ENCODE measurements around the gene DLX2. TPM values are rescaled to one million over a fixed set of nuclear protein-coding genes. Genes with fewer than 3 reads are reported as not detected.
"Not testable (repeated sequence)": the region's sequence is repeated elsewhere in the genome, so short reads cannot be mapped to it uniquely, and the experiment has no call there.

The DLX2 gene
- total RNA-seq = 0.12 TPM in 1 of 2 replicates, not detected in the other

DNA sequence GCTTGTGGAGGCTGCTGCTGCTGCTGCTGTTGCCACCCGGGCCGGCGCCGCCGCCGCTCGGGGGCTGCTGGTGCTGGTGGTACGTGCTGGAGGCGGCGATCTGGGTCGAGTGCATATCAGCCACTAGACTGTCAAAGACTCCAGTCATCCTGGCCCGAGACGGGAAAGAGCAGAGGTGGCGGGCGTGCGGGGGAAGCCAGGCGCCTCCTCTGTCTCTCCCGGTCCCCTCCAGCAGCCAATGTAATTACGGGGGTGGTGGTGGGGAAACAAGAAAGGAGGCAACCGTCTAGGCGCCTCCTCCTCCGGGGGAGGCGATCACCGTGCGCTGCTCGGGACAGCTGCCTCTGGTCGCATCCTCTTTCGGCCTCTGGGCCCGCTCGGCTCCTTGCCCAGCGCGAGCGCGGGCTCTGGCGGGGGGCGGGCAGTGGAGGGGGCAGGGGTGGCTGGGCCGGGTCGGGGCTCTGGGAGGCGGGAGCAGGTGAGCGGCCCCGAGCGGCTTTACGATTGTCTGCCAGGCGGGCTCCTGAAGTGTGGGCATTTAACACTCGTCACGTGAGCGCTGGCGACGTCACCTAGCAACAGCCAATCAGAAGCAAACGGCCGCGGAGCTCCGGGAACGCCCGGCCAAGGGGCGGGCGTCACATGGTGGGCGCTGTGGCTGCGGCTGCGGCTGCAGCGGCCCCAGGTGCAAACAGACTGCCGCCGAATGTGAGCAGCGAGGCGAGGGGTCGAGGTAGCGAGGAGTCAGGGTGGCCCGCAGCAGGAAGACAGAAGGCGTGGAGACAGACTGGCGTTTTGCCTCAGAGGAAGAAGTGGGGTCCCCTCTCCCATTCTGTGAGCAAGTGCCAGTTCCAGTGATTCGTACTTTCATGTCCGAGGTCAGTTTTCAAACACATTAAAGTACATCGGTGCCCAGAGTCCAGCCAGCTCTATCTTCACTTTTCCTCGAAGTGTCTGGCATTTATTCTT is at the start of gene DLX2:
Gene DLX2, minus strand, starts transcription at position 510 of the 969 bp plus-strand sequence. Its CDS starts 362 bp downstream, at position 148.
- H3K4me3 ChIP-seq (ENCODE audit: low read depth, low read length) = peak within 1 kb of the TSS; percentile 63
- DNase-seq (ENCODE audit: low read depth) = no peak
- TF ChIP-seq, protein P1, sequence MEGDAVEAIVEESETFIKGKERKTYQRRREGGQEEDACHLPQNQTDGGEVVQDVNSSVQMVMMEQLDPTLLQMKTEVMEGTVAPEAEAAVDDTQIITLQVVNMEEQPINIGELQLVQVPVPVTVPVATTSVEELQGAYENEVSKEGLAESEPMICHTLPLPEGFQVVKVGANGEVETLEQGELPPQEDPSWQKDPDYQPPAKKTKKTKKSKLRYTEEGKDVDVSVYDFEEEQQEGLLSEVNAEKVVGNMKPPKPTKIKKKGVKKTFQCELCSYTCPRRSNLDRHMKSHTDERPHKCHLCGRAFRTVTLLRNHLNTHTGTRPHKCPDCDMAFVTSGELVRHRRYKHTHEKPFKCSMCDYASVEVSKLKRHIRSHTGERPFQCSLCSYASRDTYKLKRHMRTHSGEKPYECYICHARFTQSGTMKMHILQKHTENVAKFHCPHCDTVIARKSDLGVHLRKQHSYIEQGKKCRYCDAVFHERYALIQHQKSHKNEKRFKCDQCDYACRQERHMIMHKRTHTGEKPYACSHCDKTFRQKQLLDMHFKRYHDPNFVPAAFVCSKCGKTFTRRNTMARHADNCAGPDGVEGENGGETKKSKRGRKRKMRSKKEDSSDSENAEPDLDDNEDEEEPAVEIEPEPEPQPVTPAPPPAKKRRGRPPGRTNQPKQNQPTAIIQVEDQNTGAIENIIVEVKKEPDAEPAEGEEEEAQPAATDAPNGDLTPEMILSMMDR (conservative IDR thresholded peaks at IDR 0.05; ENCODE audit: low read depth, low read length) = no peak

DNA sequence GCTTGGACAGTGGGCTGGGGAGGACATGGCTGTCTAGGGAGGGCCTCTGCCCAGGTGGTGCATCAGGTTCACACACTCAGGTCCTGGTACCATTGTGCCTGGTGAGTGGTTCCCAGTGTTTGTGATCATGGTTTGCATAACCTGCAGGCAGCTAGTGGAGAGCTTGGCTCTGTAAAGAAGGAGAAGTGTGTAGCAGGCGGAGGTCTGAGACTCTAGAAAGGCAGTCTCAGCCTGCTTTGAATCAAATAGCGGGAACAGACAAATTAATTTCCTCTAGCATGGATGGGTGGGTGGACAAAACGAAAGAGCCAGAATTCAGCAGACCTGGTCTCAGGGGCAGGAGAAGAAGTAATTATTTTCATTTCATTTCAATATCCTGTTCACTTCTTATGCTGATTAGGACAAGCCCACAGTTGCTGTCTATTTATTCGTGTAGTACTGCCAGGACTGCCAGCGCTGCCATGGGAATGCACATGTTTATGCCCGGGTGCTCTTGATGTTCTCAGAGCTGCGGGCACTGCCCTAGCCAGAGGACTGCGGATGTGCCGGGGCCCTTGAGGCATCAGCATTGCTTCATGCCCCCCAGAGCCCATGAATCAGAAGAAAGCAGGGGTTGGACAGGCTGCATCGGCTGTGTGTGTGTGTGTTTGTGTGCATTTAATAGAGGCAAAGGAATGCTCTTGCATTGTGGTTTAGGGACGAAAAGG is 45.4 kb upstream of the DLX2 start:
- DNase-seq (ENCODE audit: low read depth) = no peak

DNA sequence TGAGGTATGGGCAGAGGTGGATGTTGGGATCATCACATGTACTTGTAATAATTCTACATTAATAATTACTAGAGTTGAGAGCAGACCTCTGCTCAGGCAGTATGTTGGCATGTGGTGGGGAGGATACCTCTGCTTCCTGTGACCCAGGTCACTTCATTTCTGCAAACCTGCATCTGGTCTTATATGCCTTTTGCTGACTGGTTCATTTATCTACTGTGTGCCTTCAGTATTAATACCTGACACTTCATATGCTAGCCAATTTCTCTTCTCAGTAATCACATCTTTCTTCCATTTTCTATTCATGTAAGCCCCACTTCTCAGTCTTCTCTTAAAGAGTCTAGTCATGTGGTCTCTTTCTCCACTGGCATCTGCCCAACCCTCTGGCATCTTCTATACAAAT is 41.1 kb upstream of the DLX2 start:
- no peak for DNase-seq (ENCODE audit: low read depth)
- TF ChIP-seq, protein P1 (conservative IDR thresholded peaks at IDR 0.05; ENCODE audit: low read depth, low read length) = no peak
- no peak overlapping the region for H3K4me3 ChIP-seq (ENCODE audit: low read depth, low read length)

More for the DNA sequence above, 45.4 kb upstream of the DLX2 start:
- no peak overlapping the region for H3K4me3 ChIP-seq (ENCODE audit: low read depth, low read length)
- TF ChIP-seq, protein P1 (conservative IDR thresholded peaks at IDR 0.05; ENCODE audit: low read depth, low read length) = no peak

DNA sequence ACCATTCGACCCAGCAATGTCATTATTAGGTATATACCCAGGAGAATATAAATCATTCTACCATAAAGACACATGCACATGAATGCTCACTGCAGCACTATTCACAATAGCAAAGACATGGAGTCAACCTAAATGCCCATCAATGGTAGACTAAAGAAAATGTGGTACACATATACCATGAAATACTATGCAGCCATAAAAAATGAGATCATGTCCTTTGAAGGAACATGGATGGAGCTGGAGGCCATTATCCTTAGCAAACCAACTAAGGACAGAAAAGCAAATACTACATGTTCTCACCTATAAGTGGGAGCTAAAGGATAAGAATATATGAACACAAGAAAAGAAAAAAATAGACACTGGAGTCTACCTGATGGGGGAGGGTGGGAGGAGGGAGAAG is 36.0 kb upstream of the DLX2 start:
- not testable (repeated sequence) for DNase-seq (ENCODE audit: low read depth); H3K4me3 ChIP-seq (ENCODE audit: low read depth, low read length)

DNA sequence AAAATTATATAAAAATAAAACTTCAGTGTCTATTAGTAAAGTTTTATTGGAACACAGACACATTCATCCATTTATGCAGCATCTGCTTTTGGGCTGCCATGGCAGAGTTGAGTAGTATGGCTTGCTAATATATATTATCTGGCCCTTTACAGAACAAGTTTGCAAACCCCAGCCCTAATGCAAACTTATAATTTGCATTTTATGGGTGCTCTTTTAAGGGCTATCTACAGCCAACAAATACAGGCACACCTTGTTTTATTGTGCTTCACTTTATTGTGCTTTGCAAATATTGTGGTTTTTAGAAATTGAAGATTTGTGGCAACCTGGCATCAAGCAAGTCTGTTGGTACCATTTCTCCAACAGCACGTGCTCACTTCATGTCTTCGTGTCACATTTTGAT is 35.2 kb upstream of the DLX2 start:
- H3K4me3 ChIP-seq (ENCODE audit: low read depth, low read length) = no peak overlapping the region
- no peak for DNase-seq (ENCODE audit: low read depth)
- TF ChIP-seq, protein P1 (conservative IDR thresholded peaks at IDR 0.05; ENCODE audit: low read depth, low read length) = no peak

DNA sequence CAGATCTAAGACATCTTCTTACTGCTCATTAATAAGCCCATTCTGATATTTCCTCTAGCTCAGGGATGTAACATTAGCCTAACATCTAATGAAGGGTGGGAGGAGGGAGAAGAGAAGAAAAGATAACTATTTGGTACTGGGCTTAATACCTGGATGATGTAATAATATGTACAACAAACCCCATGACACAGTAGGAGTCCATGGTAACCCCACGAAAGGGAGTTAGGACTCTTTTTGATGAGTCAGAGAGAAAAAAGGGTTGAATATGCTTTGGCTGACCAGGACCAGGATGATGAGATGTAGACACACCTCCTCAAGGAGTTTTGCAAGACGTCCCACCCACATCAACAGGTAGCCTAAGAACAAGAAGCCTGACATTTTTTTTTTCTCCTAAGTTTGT is 34.4 kb upstream of the DLX2 start:
- TF ChIP-seq, protein P1 (conservative IDR thresholded peaks at IDR 0.05; ENCODE audit: low read depth, low read length) = no peak
- DNase-seq (ENCODE audit: low read depth) = no peak

DNA sequence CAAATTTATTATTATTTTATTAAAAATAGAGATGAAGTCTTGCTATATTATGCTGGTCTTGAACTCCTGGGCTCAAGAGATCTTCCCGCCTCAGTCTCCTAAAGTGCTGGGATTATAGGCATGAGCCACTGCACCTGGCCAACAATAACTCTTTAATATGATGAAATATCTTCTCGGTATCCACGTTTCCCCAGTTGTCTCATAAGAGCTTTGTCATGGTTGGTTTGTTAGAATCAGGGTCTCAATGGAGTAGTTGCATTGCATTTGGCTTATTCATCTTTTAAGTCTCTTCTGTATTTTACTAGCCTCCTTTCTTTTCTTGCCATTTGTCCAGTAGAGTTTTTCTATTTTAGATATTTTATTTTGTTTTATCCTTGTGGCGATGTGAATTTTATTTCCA is 32.7 kb upstream of the DLX2 start:
- DNase-seq (ENCODE audit: low read depth) = no peak
- TF ChIP-seq, protein P1 (conservative IDR thresholded peaks at IDR 0.05; ENCODE audit: low read depth, low read length) = no peak
- no peak overlapping the region for H3K4me3 ChIP-seq (ENCODE audit: low read depth, low read length)

More for the DNA sequence above, 34.4 kb upstream of the DLX2 start:
- H3K4me3 ChIP-seq (ENCODE audit: low read depth, low read length) = no peak overlapping the region
